SK-N-MC (cell line): ENCODE data around the gene KIAA1217.
"Not testable (repeated sequence)": the region's sequence is repeated elsewhere in the genome, so short reads cannot be mapped to it uniquely, and the experiment has no call there.

ENCODE experiments used
- DNase-seq: peaks from one replicate; pipeline ENCODE4 v3.0.0-alpha.2; 2011; ENCODE audit warnings: low read depth, low spot score
- H3K27ac ChIP-seq: fragments of 200-600 bp; sonication (generic); 2 replicates; pipeline ENCODE4 v1.5.1; 2016; ENCODE audit warnings: mixed run types
- H3K36me3 ChIP-seq: fragments of 200-600 bp; sonication (generic); 2 replicates; pipeline ENCODE4 v1.6.1; 2017; ENCODE audit warnings: antibody characterized with exemption, low read length, mixed read lengths; ENCODE audit not compliant: insufficient read depth
- H3K4me3 ChIP-seq: fragments of 200-600 bp; sonication (generic); 2 replicates; pipeline ENCODE4 v1.5.1; 2016
- H3K9ac ChIP-seq: fragments of 200-600 bp; sonication (generic); 2 replicates; pipeline ENCODE4 v1.8.0; 2017; ENCODE audit warnings: mixed run types, mixed read lengths; ENCODE audit not compliant: insufficient read length
- H3K9me3 ChIP-seq: fragments of 200-600 bp; sonication (generic); 2 replicates; pipeline ENCODE4 v1.6.1; 2017; ENCODE audit warnings: low read depth, mild to moderate bottlenecking, antibody characterized with exemption, low read length, moderate library complexity, mixed read lengths
- EZH2 ChIP-seq: fragments of 200-600 bp; sonication (generic); IDR thresholded peaks from one replicate; pipeline ENCODE4 v1.6.1; 2017; ENCODE audit warnings: antibody characterized with exemption
- FOXP2 ChIP-seq: optimal IDR thresholded peaks from 2 replicates; pipeline ENCODE3; 2011; ENCODE audit warnings: mild to moderate bottlenecking, moderate library complexity; ENCODE audit not compliant: insufficient read depth; ENCODE audit errors: extremely low read length, control extremely low read depth
- POLR2AphosphoS5 ChIP-seq: IDR thresholded peaks from 2 replicates; pipeline ENCODE4 v1.6.1; 2012; ENCODE audit warnings: mild to moderate bottlenecking, low read depth, low read length, borderline replicate concordance

Gene KIAA1217

GRCh38 chr10:24437302-24437701 is 228.4 kb downstream of the KIAA1217 start:
- Histone ChIP-seq H3K4me3 (no peak overlapping the region), H3K9ac (no peak overlapping the region), H3K27ac (no peak overlapping the region), H3K9me3 (no peaks in the 10 kb centered on the region), H3K36me3 (peaks cover 14% of the 10 kb centered on the region)
- no peak for DNase-seq
- TF ChIP-seq POLR2AphosphoS5 (no peak), EZH2 (no peak), FOXP2 (no peak)

- no peak overlapping the region for H3K9ac ChIP-seq
- DNase-seq = no peak
- TF ChIP-seq EZH2 (no peak), POLR2AphosphoS5 (no peak), FOXP2 (no peak)
- no peak overlapping the region for H3K27ac ChIP-seq
- no peaks in the 10 kb centered on the region for H3K9me3 ChIP-seq
- H3K4me3 ChIP-seq = no peak overlapping the region
- H3K36me3 ChIP-seq = peaks cover 11% of the 10 kb centered on the region; the same call in 1 of the 2 replicates
These were observed 229.9 kb downstream of the KIAA1217 start for GRCh38 chr10:24438800-24439199.

GRCh38 chr10:24439935-24440334 is 231.0 kb downstream of the KIAA1217 start:
- Histone ChIP-seq H3K9me3 (no peaks in the 10 kb centered on the region), H3K27ac (no peak overlapping the region), H3K36me3 (peaks cover 7% of the 10 kb centered on the region; the same call in 1 of the 2 replicates), H3K4me3 (no peak overlapping the region), H3K9ac (no peak overlapping the region)
- no peak for TF ChIP-seq FOXP2
- no peak for TF ChIP-seq EZH2
- TF ChIP-seq POLR2AphosphoS5 = no peak
- DNase-seq = no peak

- H3K9me3 ChIP-seq = no peaks in the 10 kb centered on the region
- TF ChIP-seq POLR2AphosphoS5 (no peak), FOXP2 (no peak), EZH2 (no peak)
- no peak overlapping the region for H3K4me3 ChIP-seq
- no peak for DNase-seq
- H3K9ac ChIP-seq = no peak overlapping the region
- peaks cover 7% of the 10 kb centered on the region; the same call in 1 of the 2 replicates for H3K36me3 ChIP-seq
- H3K27ac ChIP-seq = no peak overlapping the region
These were observed 232.2 kb downstream of the KIAA1217 start for GRCh38 chr10:24440817-24441797.

- no peak for DNase-seq
- Histone ChIP-seq H3K27ac (no peak overlapping the region), H3K36me3 (peaks cover 7% of the 10 kb centered on the region; the same call in 1 of the 2 replicates), H3K4me3 (no peak overlapping the region), H3K9ac (no peak overlapping the region), H3K9me3 (no peaks in the 10 kb centered on the region)
- TF ChIP-seq POLR2AphosphoS5 = no peak
- TF ChIP-seq EZH2 = no peak
- TF ChIP-seq FOXP2 = no peak
These were observed 233.3 kb downstream of the KIAA1217 start for GRCh38 chr10:24442234-24442633.

- not testable (repeated sequence) for H3K36me3 ChIP-seq, H3K27ac ChIP-seq, H3K9me3 ChIP-seq, H3K4me3 ChIP-seq, DNase-seq, H3K9ac ChIP-seq
These were observed 233.8 kb downstream of the KIAA1217 start for GRCh38 chr10:24442641-24443174.

- H3K36me3 ChIP-seq = no peaks in the 10 kb centered on the region; the same call in 1 of the 2 replicates
- DNase-seq = no peak
- TF ChIP-seq POLR2AphosphoS5 (no peak), FOXP2 (no peak)
- H3K9ac ChIP-seq = no peak overlapping the region
- H3K9me3 ChIP-seq = no peaks in the 10 kb centered on the region
- H3K27ac ChIP-seq = no peak overlapping the region
- no peak overlapping the region for H3K4me3 ChIP-seq
These were observed 235.4 kb downstream of the KIAA1217 start for GRCh38 chr10:24444337-24444736.

- not testable (repeated sequence) for H3K9me3 ChIP-seq, DNase-seq, H3K27ac ChIP-seq, H3K36me3 ChIP-seq, H3K9ac ChIP-seq, H3K4me3 ChIP-seq
These were observed 237.0 kb downstream of the KIAA1217 start for GRCh38 chr10:24445958-24446357.

- no peak overlapping the region for H3K27ac ChIP-seq
These were observed 237.8 kb downstream of the KIAA1217 start for GRCh38 chr10:24446739-24447138.

More at GRCh38 chr10:24446739-24447138, 237.8 kb downstream of the KIAA1217 start:
- Histone ChIP-seq H3K4me3 (no peak overlapping the region), H3K9me3 (no peaks in the 10 kb centered on the region), H3K9ac (no peak overlapping the region), H3K36me3 (no peaks in the 10 kb centered on the region)
- TF ChIP-seq POLR2AphosphoS5 (no peak), EZH2 (no peak), FOXP2 (no peak)
- DNase-seq = no peak
